SU-DHL-6 (cell line): ENCODE results near the gene OOSP4A.

ENCODE experiments used
- EZH2phosphoT487 ChIP-seq: fragments of 200-600 bp; sonication (generic), shearing (Covaris generic); conservative IDR thresholded peaks from 2 replicates; pipeline ENCODE4 v1.6.1; 2018; ENCODE audit warnings: mild to moderate bottlenecking, antibody characterized with exemption, low read length, moderate library complexity, mixed read lengths
- TF ChIP-seq, protein P1 (sequence below): fragments of 200-600 bp; sonication (generic); IDR thresholded peaks from one replicate; pipeline ENCODE4 v1.5.1; 2017; ENCODE audit warnings: antibody characterized with exemption, mild to moderate bottlenecking, low read length, moderate library complexity; ENCODE audit not compliant: insufficient read depth, poor library complexity, severe bottlenecking

- TF ChIP-seq, protein P1, sequence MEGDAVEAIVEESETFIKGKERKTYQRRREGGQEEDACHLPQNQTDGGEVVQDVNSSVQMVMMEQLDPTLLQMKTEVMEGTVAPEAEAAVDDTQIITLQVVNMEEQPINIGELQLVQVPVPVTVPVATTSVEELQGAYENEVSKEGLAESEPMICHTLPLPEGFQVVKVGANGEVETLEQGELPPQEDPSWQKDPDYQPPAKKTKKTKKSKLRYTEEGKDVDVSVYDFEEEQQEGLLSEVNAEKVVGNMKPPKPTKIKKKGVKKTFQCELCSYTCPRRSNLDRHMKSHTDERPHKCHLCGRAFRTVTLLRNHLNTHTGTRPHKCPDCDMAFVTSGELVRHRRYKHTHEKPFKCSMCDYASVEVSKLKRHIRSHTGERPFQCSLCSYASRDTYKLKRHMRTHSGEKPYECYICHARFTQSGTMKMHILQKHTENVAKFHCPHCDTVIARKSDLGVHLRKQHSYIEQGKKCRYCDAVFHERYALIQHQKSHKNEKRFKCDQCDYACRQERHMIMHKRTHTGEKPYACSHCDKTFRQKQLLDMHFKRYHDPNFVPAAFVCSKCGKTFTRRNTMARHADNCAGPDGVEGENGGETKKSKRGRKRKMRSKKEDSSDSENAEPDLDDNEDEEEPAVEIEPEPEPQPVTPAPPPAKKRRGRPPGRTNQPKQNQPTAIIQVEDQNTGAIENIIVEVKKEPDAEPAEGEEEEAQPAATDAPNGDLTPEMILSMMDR, result no peak
- TF ChIP-seq EZH2phosphoT487, result no peak
Measured at GRCh38 chr11:59963733-59964132, at the start of gene OOSP4A.
